ENCODE measurements around the gene APOBR. TPM values are rescaled to one million over a fixed set of nuclear protein-coding genes. Genes with fewer than 3 reads are reported as not detected.

The APOBR gene
- total and polyA plus RNA-seq, 2 of the 13 experiments (the other 11 are each of a cell fraction or from before 2014, with no cell fraction given) = 0.03 TPM; not detected in 1

DNA sequence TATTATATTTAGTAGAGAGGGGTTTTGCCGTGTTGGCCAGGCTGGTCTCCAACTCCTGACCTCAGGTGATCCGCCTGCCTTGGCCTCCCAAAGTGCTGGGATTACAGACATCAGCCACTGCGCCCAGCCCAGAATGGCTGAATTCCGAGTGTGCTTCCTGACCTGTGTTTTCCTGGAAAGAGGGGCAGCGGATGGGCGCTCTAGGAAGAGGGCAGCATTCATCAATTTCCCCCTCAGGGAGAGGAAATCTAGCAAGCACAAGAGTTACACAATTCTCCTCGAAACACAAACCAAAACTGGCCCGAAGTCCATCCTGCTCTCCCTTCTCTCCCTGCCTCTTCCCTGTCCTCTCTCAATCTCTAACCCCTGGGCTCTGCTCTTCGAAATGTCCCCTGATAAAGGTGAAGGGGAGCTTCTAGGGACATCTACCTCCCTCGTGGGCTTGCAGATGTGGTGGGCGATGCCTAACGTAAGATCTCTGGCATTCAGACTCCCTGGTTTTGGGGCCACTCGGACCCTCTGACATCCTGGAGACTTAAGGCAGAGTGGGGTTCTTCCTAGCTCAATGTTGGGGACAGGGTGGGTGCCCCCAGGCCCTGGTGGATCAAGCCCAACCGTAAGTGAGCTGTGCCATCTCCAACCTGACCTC lies 11.2 kb downstream of the APOBR start (continued):
- peak; percentile 16; the same call in 1 of the 2 replicates for TF ChIP-seq TBX2 (CRISPR knock-in tag; IDR thresholded peaks at IDR 0.05; ENCODE audit: borderline replicate concordance)
- TF ChIP-seq PCBP1 (IDR thresholded peaks at IDR 0.05; ENCODE audit: borderline replicate concordance, low read depth, low read length) = no peak
- TF ChIP-seq ZNF670 (CRISPR knock-in tag; IDR thresholded peaks at IDR 0.05; ENCODE audit: borderline replicate concordance) = no peak
- TF ChIP-seq POLR2A (IDR thresholded peaks at IDR 0.05; ENCODE audit: insufficient read depth in 1 of 2, low read depth in 2 of 2, low read length in 2 of 2) = no peak
- TF ChIP-seq MYC (CRISPR knock-in tag; IDR thresholded peaks at IDR 0.05; ENCODE audit: borderline replicate concordance) = peak; percentile 55
- TF ChIP-seq ZNF713 (CRISPR knock-in tag; IDR thresholded peaks at IDR 0.05) = no peak
- TF ChIP-seq, protein P1, sequence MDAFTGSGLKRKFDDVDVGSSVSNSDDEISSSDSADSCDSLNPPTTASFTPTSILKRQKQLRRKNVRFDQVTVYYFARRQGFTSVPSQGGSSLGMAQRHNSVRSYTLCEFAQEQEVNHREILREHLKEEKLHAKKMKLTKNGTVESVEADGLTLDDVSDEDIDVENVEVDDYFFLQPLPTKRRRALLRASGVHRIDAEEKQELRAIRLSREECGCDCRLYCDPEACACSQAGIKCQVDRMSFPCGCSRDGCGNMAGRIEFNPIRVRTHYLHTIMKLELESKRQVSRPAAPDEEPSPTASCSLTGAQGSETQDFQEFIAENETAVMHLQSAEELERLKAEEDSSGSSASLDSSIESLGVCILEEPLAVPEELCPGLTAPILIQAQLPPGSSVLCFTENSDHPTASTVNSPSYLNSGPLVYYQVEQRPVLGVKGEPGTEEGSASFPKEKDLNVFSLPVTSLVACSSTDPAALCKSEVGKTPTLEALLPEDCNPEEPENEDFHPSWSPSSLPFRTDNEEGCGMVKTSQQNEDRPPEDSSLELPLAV (CRISPR knock-in tag; conservative IDR thresholded peaks at IDR 0.05; ENCODE audit: low read depth) = no peak
- TF ChIP-seq ZNF883 (CRISPR knock-in tag; IDR thresholded peaks at IDR 0.05; ENCODE audit: not compliant biosample characterization) = no peak
- no peak for TF ChIP-seq ZNF619 (CRISPR knock-in tag; IDR thresholded peaks at IDR 0.05)
- no peak for TF ChIP-seq ATF1 (CRISPR knock-in tag; IDR thresholded peaks at IDR 0.05)
- TF ChIP-seq MIER3 (CRISPR knock-in tag; IDR thresholded peaks at IDR 0.05; ENCODE audit: borderline replicate concordance) = peak; percentile 87; the same call in 1 of the 2 replicates
- TF ChIP-seq GABPB1 (CRISPR knock-in tag; IDR thresholded peaks at IDR 0.05) = peak; percentile 53
- TF ChIP-seq MLLT10 (CRISPR knock-in tag; IDR thresholded peaks at IDR 0.05) = no peak
- no peak for TF ChIP-seq GPN1 (CRISPR knock-in tag; IDR thresholded peaks at IDR 0.05; ENCODE audit: borderline replicate concordance)
- TF ChIP-seq, protein P2, sequence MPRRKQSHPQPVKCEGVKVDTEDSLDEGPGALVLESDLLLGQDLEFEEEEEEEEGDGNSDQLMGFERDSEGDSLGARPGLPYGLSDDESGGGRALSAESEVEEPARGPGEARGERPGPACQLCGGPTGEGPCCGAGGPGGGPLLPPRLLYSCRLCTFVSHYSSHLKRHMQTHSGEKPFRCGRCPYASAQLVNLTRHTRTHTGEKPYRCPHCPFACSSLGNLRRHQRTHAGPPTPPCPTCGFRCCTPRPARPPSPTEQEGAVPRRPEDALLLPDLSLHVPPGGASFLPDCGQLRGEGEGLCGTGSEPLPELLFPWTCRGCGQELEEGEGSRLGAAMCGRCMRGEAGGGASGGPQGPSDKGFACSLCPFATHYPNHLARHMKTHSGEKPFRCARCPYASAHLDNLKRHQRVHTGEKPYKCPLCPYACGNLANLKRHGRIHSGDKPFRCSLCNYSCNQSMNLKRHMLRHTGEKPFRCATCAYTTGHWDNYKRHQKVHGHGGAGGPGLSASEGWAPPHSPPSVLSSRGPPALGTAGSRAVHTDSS (CRISPR knock-in tag; conservative IDR thresholded peaks at IDR 0.05) = no peak
- TF ChIP-seq HES4 (CRISPR knock-in tag; IDR thresholded peaks at IDR 0.05; ENCODE audit: borderline replicate concordance) = no peak
- TF ChIP-seq, protein P3, sequence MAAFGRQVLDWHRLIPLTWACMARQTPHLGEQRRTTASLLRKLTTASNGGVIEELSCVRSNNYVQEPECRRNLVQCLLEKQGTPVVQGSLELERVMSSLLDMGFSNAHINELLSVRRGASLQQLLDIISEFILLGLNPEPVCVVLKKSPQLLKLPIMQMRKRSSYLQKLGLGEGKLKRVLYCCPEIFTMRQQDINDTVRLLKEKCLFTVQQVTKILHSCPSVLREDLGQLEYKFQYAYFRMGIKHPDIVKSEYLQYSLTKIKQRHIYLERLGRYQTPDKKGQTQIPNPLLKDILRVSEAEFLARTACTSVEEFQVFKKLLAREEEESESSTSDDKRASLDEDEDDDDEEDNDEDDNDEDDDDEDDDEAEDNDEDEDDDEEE (CRISPR knock-in tag; IDR thresholded peaks at IDR 0.05) = no peak
- TF ChIP-seq, protein P4, sequence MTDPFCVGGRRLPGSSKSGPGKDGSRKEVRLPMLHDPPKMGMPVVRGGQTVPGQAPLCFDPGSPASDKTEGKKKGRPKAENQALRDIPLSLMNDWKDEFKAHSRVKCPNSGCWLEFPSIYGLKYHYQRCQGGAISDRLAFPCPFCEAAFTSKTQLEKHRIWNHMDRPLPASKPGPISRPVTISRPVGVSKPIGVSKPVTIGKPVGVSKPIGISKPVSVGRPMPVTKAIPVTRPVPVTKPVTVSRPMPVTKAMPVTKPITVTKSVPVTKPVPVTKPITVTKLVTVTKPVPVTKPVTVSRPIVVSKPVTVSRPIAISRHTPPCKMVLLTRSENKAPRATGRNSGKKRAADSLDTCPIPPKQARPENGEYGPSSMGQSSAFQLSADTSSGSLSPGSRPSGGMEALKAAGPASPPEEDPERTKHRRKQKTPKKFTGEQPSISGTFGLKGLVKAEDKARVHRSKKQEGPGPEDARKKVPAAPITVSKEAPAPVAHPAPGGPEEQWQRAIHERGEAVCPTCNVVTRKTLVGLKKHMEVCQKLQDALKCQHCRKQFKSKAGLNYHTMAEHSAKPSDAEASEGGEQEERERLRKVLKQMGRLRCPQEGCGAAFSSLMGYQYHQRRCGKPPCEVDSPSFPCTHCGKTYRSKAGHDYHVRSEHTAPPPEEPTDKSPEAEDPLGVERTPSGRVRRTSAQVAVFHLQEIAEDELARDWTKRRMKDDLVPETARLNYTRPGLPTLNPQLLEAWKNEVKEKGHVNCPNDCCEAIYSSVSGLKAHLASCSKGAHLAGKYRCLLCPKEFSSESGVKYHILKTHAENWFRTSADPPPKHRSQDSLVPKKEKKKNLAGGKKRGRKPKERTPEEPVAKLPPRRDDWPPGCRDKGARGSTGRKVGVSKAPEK (CRISPR knock-in tag; IDR thresholded peaks at IDR 0.05; ENCODE audit: borderline replicate concordance) = peak; percentile 60; the same call in 1 of the 2 replicates
- TF ChIP-seq, protein P5, sequence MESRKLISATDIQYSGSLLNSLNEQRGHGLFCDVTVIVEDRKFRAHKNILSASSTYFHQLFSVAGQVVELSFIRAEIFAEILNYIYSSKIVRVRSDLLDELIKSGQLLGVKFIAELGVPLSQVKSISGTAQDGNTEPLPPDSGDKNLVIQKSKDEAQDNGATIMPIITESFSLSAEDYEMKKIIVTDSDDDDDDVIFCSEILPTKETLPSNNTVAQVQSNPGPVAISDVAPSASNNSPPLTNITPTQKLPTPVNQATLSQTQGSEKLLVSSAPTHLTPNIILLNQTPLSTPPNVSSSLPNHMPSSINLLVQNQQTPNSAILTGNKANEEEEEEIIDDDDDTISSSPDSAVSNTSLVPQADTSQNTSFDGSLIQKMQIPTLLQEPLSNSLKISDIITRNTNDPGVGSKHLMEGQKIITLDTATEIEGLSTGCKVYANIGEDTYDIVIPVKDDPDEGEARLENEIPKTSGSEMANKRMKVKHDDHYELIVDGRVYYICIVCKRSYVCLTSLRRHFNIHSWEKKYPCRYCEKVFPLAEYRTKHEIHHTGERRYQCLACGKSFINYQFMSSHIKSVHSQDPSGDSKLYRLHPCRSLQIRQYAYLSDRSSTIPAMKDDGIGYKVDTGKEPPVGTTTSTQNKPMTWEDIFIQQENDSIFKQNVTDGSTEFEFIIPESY (CRISPR knock-in tag; IDR thresholded peaks at IDR 0.05) = peak; percentile 32; the same call in 1 of the 2 replicates

Data from HepG2 (cell line).